HFFc6 (cell line): ENCODE data around the gene NANOS2. TPM values are rescaled to one million over a fixed set of nuclear protein-coding genes. Genes with fewer than 3 reads are reported as not detected.

ENCODE experiments used
- DNase-seq: peaks from one replicate; pipeline ENCODE4 v3.0.0-alpha.2; 2018
- H3K27ac Mint-ChIP-seq: 2 replicates; pipeline ENCODE4 v1.8.0; 2020; ENCODE audit warnings: mild to moderate bottlenecking, mixed read lengths
- H3K27me3 Mint-ChIP-seq: 2 replicates; pipeline ENCODE4 v1.8.0; 2021; ENCODE audit warnings: mild to moderate bottlenecking, moderate library complexity, mixed read lengths; ENCODE audit not compliant: insufficient read depth
- H3K36me3 Mint-ChIP-seq: 2 replicates; pipeline ENCODE4 v1.8.0; 2021; ENCODE audit warnings: low read depth, mixed read lengths
- H3K4me1 Mint-ChIP-seq: 2 replicates; pipeline ENCODE4 v1.8.0; 2020; ENCODE audit warnings: low read depth, mixed read lengths
- H3K4me3 Mint-ChIP-seq: 2 replicates; pipeline ENCODE4 v1.8.0; 2020; ENCODE audit warnings: mild to moderate bottlenecking, moderate library complexity, mixed read lengths
- H3K9me3 Mint-ChIP-seq: 2 replicates; pipeline ENCODE4 v1.8.0; 2020; ENCODE audit warnings: mild to moderate bottlenecking, mixed read lengths
- CTCF ChIP-seq: fragments of 200-600 bp; sonication (generic); IDR thresholded peaks from 2 replicates; pipeline ENCODE4 v1.5.0; 2021; ENCODE audit warnings: antibody characterized with exemption, mild to moderate bottlenecking
- total RNA-seq, 6 experiments: library from RNA; stranded (reverse); fragmentation: NEBNext Ultra II Directional; extraction: Animal tissue kit (Norgen Biotek cat#: 25700); gene quantifications; 2 replicates in 1 of 6; 3 replicates in 5 of 6; pipeline ENCODE4 v1.2.3, GENCODE V29; 2021

Gene NANOS2
- total RNA-seq, 6 experiments from 2014 or later, result not detected

- Mint-ChIP-seq H3K4me1 (peaks cover 8% of the 10 kb centered on the region), H3K36me3 (0 out of 2 replicates have a peak, but pooled peaks cover 5% of the 10 kb centered on the region), H3K27ac (no peak overlapping the region), H3K9me3 (no peaks in the 10 kb centered on the region), H3K27me3 (peaks cover 9% of the 10 kb centered on the region), H3K4me3 (no peak overlapping the region)
- no peak for TF ChIP-seq CTCF
- DNase-seq, result no peak
These were observed 32.6 kb downstream of the NANOS2 start for GRCh38 chr19:45881909-45882528.

GRCh38 chr19:45881082-45881908 is 33.3 kb downstream of the NANOS2 start:
- Mint-ChIP-seq H3K9me3 (no peaks in the 10 kb centered on the region), H3K27ac (no peak overlapping the region)

GRCh38 chr19:45879971-45880370 is 34.6 kb downstream of the NANOS2 start:
- no peak for TF ChIP-seq CTCF
- Mint-ChIP-seq H3K27me3 (peaks cover 16% of the 10 kb centered on the region), H3K4me1 (peaks cover 7% of the 10 kb centered on the region), H3K27ac (no peak overlapping the region), H3K4me3 (no peak overlapping the region), H3K9me3 (no peaks in the 10 kb centered on the region), H3K36me3 (0 out of 2 replicates have a peak, but pooled peaks cover 5% of the 10 kb centered on the region)
- no peak for DNase-seq

More at GRCh38 chr19:45881082-45881908, 33.3 kb downstream of the NANOS2 start:
- Mint-ChIP-seq H3K36me3 (0 out of 2 replicates have a peak, but pooled peaks cover 5% of the 10 kb centered on the region), H3K27me3 (peaks cover 10% of the 10 kb centered on the region), H3K4me1 (peaks cover 7% of the 10 kb centered on the region), H3K4me3 (no peak overlapping the region)
- no peak for DNase-seq
- no peak for TF ChIP-seq CTCF

GRCh38 chr19:45879055-45879454 is 35.5 kb downstream of the NANOS2 start:
- no peak overlapping the region for H3K27ac Mint-ChIP-seq
- no peak for TF ChIP-seq CTCF
- H3K4me1 Mint-ChIP-seq, result peaks cover 7% of the 10 kb centered on the region
- H3K36me3 Mint-ChIP-seq, result 0 out of 2 replicates have a peak, but pooled peaks cover 5% of the 10 kb centered on the region
- H3K27me3 Mint-ChIP-seq, result peaks cover 20% of the 10 kb centered on the region
- H3K9me3 Mint-ChIP-seq, result no peaks in the 10 kb centered on the region
- no peak overlapping the region for H3K4me3 Mint-ChIP-seq
- no peak for DNase-seq

GRCh38 chr19:45878043-45878794 is 36.4 kb downstream of the NANOS2 start:
- Mint-ChIP-seq H3K4me3 (no peak overlapping the region), H3K4me1 (peaks cover 2% of the 10 kb centered on the region), H3K36me3 (0 out of 2 replicates have a peak, but pooled peaks cover 1% of the 10 kb centered on the region), H3K27ac (no peak overlapping the region), H3K9me3 (no peaks in the 10 kb centered on the region), H3K27me3 (peaks cover 23% of the 10 kb centered on the region)
- DNase-seq, result no peak
- no peak for TF ChIP-seq CTCF
